K562 (cell line): ENCODE results near the gene GTPBP6. TPM values are rescaled to one million over a fixed set of nuclear protein-coding genes. Genes with fewer than 3 reads are reported as not detected.

Source experiments
- CBX1 ChIP-seq: sonication (generic); IDR thresholded peaks from 2 replicates; pipeline ENCODE4 v1.6.1; 2016; ENCODE audit warnings: antibody characterized with exemption, low read depth, mild to moderate bottlenecking
- CUX1 ChIP-seq: fragments of 200-800 bp; sonication (Bioruptor generic); IDR thresholded peaks from 2 replicates; pipeline ENCODE4 v1.6.1; 2016; ENCODE audit warnings: missing genetic modification characterization, missing compliant biosample characterization
- ILK ChIP-seq: fragments of 450-650 bp; IDR thresholded peaks from 2 replicates; pipeline ENCODE4 v1.6.1; 2016; ENCODE audit warnings: missing genetic modification characterization, low read depth, mild to moderate bottlenecking, missing compliant biosample characterization, moderate library complexity, borderline replicate concordance
- MIER1 ChIP-seq: fragments of 450-650 bp; IDR thresholded peaks from 2 replicates; pipeline ENCODE4 v1.6.1; 2016; ENCODE audit warnings: antibody characterized with exemption, mild to moderate bottlenecking, low read depth
- NCOA2 ChIP-seq, 2 experiments: fragments of 450-650 bp; IDR thresholded peaks; 2 replicates each; pipeline ENCODE4 v1.6.1; 2018; ENCODE audit warnings: mild to moderate bottlenecking in 2 of 2, moderate library complexity in 1 of 2; ENCODE audit not compliant: partially characterized antibody in 2 of 2
- SREBF1 ChIP-seq: fragments of 150-350 bp; IDR thresholded peaks from 2 replicates; pipeline ENCODE4 v1.6.1; 2014; ENCODE audit warnings: antibody characterized with exemption, low read depth, low read length, borderline replicate concordance
- THRA ChIP-seq: fragments of 450-650 bp; IDR thresholded peaks from 2 replicates; pipeline ENCODE4 v1.6.1; 2017; ENCODE audit warnings: mild to moderate bottlenecking, moderate library complexity
- ZNF174 ChIP-seq: fragments of 250-450 bp; sonication (Bioruptor Pico); IDR thresholded peaks from 2 replicates; pipeline ENCODE4 v1.4.0; 2020; ENCODE audit warnings: mild to moderate bottlenecking
- ZNF407 ChIP-seq: fragments of 450-650 bp; IDR thresholded peaks from 2 replicates; pipeline ENCODE4 v1.6.1; 2016; ENCODE audit warnings: low read depth
- polyA plus RNA-seq, 8 experiments: library from polyadenylated mRNA; depleted of rRNA in 4 of 8; stranded (reverse) in 5 of 8; unstranded in 3 of 8; fragments of >200 nt; fragmentation: Nextera tagmentation in 2 of 8; fragmentation: Illumina TruSeq in 1 of 8; extraction: Ambion mirVana in 2 of 8; extraction: Trizol in 1 of 8; gene quantifications; 2 replicates each; pipeline versions ENCODE4 v1.2.1 to v1.2.3, GENCODE V29; 2011 to 2014; ENCODE audit warnings: inconsistent platforms in 1 of 8, missing spikeins in 1 of 8
- total RNA-seq, 7 experiments: library from RNA; depleted of rRNA in 6 of 7; stranded (reverse); fragments of >200 nt in 6 of 7; fragmentation: Illumina TruSeq in 2 of 7; extraction: Trizol in 2 of 7; gene quantifications; 2 replicates each; pipeline versions ENCODE4 v1.2.1 to v1.2.3, GENCODE V29; 2011 to 2021; ENCODE audit warnings: low replicate concordance in 1 of 7

The GTPBP6 gene
- total and polyA plus RNA-seq, 9 of the 15 experiments (the other 6 are each of a cell fraction or from before 2014, with no cell fraction given) = 0.24 to 35.2 (median 8.0) TPM

GRCh38 chrX:336227-336626 is 17.6 kb upstream of the GTPBP6 start (continued):
- TF ChIP-seq CUX1 (CRISPR knock-in tag) (no peak), CBX1 (no peak), SREBF1 (no peak), MIER1 (no peak), ILK (tag) (no peak), NCOA2 (IDR thresholded peaks at IDR 0.05; ENCODE audit: partially characterized antibody in 2 of 2) (no peak), ZNF174 (CRISPR knock-in tag) (no peak), ZNF407 (no peak), THRA (no peak)
